Measurements from ENCODE around the gene KRT81.
"Not testable (repeated sequence)": the region's sequence is repeated elsewhere in the genome, so short reads cannot be mapped to it uniquely, and the experiment has no call there.

The KRT81 gene

GRCh38 chr12:52298677-52299190, 7.4 kb upstream of the KRT81 start:
- no peak for DNase-seq (ENCODE audit: low spot score)

- no peak for DNase-seq (ENCODE audit: low spot score)
Measured at GRCh38 chr12:52296572-52297215, 5.4 kb upstream of the KRT81 start.

GRCh38 chr12:52295663-52296062, 4.3 kb upstream of the KRT81 start:
- DNase-seq (ENCODE audit: low spot score) = no peak

- DNase-seq (ENCODE audit: low spot score) = no peak
Measured at GRCh38 chr12:52294803-52295202, 3.5 kb upstream of the KRT81 start.

- DNase-seq (ENCODE audit: low spot score) = no peak
Measured at GRCh38 chr12:52293926-52294325, 2.6 kb upstream of the KRT81 start.

- not testable (repeated sequence) for DNase-seq (ENCODE audit: low spot score)
Measured at GRCh38 chr12:52290483-52291134, 725 bp downstream of the KRT81 start.

GRCh38 chr12:52287816-52288805, 3.2 kb downstream of the KRT81 start:
- not testable (repeated sequence) for DNase-seq (ENCODE audit: low spot score)

- DNase-seq (ENCODE audit: low spot score) = not testable (repeated sequence)
Measured at GRCh38 chr12:52286857-52287785, 4.2 kb downstream of the KRT81 start.

- DNase-seq (ENCODE audit: low spot score) = no peak
Measured at GRCh38 chr12:52285851-52286530, 5.3 kb downstream of the KRT81 start.

GRCh38 chr12:52285172-52285745, 6.1 kb downstream of the KRT81 start:
- no peak for DNase-seq (ENCODE audit: low spot score)

- no peak for DNase-seq (ENCODE audit: low spot score)
Measured at GRCh38 chr12:52284562-52285171, 6.7 kb downstream of the KRT81 start.

GRCh38 chr12:52280796-52281560, 10.4 kb downstream of the KRT81 start:
- DNase-seq (ENCODE audit: low spot score) = no peak

GRCh38 chr12:52280319-52280795, 11.0 kb downstream of the KRT81 start:
- no peak for DNase-seq (ENCODE audit: low spot score)

- DNase-seq (ENCODE audit: low spot score) = no peak
Measured at GRCh38 chr12:52279422-52280318, 11.7 kb downstream of the KRT81 start.

GRCh38 chr12:52278575-52279421, 12.5 kb downstream of the KRT81 start:
- DNase-seq (ENCODE audit: low spot score) = peak; percentile 30

- DNase-seq (ENCODE audit: low spot score) = no peak
Measured at GRCh38 chr12:52277486-52278245, 13.7 kb downstream of the KRT81 start.
